ENCODE data around the gene TTLL3.
"Not testable (repeated sequence)": the region's sequence is repeated elsewhere in the genome, so short reads cannot be mapped to it uniquely, and the experiment has no call there.

The TTLL3 gene

DNA sequence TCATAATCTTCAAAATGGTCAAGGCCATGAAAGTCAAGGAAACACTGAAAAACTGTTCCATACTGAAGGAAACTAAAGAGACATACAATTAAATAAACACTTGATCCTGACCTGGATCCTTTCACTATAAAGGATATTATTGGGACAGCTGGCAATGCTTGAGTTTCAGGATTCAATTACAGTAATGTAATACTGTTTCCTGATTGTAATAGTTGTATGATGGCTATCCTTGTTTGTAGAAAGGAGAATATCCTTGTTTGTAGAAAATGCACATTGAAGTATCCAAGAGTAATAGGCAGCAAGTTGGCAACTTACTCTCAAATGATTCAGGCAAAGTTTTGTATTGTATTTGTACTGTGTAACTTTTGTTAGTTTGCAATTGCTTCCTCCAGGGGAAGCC, 65.4 kb downstream of the TTLL3 start:
- no peak for DNase-seq

DNA sequence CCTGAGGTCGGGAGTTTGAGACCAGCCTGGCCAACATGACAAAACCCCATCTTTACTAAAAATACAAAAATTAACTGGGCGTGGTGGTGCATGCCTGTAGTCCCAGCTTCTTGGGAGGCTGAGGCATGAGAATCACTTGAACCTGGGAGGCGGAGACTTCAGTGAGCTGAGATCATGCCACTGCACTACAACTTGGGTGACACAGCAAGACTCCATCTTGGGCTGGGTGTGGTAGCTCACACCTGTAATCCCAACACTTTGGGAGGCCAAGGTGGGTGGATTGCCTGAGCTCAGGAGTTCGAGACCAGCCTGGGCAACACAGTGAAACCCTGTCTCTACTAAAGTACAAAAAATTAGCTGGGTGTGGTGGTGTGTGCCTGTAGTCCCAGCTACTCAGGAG, 66.2 kb downstream of the TTLL3 start:
- not testable (repeated sequence) for DNase-seq

DNA sequence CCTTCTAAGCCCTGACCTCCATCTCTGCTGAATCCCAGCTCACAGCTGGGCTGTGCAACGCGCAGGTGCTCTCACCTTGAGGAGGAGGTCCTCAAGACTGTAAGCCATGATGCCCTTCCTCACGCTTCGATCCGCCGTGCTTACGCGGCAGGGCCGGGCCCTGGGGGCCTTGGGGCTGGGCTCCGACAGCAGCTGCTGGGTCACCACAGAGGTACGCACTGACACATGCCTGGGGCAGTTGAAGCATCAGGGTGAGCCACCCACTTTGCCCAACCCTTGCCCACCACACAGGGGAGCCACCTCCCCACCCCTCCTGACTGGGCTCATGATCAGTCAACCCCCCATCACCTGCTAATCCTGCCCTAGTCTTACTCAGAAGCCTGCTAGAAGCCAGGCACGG, 66.9 kb downstream of the TTLL3 start:
- no peak for DNase-seq

DNA sequence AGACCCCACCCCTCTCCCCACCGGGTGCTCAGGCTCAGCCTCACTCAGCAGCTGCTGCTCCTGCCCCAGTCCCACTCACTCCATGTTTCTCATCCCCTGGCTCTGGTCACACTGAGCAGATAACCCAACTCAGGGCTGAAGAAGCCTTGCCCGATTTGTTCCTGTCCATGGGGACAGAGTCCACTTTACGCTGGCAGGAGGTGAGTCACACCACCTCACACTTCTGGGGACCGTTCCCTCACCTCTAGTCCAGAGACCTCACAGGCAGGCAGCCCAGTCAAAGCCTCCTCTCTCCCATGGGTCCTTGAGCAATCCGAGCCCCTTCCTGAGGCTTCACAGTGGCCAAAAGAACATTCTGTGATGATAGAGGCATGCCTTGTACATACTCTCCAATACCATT, 68.6 kb downstream of the TTLL3 start:
- no peak for DNase-seq

DNA sequence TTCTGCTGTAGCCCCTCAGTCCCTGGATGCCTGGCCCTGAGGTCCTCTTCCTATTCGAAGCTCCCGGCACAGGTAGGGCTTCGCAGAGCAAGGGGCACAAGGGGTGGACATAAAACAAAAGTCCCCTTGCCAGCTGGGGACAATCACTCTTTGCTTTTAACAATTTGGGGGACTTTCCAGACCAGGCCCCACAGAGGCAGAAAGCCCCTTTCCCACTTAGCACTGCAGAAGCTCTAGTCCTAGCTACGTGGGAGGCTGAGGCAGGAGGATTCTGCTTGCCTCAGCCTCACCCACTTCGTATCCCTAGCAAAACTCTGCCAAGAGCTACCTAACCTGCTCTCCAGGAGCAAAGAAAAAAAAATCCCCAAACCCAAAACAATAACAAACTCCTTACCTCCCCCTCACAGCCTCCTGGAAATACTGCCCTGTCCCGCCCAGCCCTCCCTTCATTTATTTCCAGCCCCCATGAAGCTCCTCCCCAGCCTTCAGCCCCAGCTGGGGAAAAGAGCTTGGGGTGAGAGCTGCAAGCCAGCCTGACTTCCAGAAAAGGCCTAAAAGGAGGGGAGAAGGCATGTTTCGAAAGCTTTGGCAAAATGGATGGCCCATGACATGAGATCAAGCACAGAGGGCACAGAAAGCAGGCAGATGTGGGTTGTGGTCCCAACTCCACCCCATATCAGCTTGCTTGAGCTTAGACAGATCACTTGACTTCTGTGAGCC, 69.9 kb downstream of the TTLL3 start, which contains the start of gene CIDEC:
Gene CIDEC (minus strand): TSS at position 424 of the 720 bp plus-strand sequence. CDS start 1,767 bp downstream, outside the sequence.
- DNase-seq: no peak

DNA sequence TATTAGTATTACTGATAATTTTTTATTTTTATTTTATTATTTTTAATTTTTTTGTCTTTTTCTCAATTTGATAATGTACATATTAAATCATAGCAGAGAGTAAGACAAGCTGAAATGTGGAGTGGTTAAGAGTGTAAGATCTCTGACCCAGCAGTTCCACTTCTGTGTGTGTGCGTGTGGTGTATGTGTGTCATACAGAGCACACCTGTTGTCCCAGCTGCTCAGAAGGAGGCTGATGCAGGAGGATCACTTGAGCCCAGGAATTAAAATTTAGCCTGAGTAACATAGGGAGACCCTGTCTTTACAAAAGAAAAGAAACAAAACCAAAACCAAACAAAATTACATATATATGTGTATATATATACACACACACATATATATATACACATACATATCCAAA, 71.4 kb downstream of the TTLL3 start:
- no peak for DNase-seq

DNA sequence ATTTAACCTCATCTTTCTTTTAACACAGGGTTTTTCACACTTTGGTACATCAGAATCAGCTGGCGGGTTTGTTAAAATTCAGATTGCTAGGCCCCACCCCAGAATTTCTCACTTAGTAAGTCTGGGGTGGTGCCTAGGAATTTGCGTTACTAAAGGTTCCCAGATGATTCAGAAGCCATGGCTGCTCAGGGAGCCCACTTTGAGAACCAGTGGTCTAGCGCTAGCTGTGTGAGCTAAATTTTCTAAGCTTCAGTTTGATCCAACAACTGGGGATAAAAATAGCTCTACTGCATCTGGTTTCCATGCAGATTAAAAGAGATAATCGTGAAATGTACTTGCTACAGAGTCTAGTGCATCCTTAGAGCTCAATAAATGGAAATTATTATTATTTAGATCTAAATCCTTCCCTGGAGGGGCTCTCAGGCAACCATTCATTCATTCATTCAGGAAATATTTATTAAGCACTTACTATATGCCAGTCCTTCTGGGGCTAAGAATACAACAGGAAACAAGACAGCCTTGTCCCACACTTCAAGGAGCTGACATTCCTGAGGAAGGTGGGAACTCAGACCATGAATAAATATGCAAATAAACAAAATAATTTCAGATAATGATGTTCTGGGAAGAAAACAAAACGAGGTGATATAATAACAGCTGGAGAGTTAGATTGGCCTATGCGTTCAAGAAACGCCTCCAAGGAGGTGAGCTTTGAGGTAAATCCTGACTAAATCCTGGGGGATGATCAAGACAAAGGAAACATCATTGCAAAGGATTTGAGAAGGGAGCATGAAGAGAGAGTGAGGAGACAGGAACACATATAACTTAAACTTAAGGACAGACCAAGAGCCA, 73.9 kb downstream of the TTLL3 start:
- DNase-seq: no peak

DNA sequence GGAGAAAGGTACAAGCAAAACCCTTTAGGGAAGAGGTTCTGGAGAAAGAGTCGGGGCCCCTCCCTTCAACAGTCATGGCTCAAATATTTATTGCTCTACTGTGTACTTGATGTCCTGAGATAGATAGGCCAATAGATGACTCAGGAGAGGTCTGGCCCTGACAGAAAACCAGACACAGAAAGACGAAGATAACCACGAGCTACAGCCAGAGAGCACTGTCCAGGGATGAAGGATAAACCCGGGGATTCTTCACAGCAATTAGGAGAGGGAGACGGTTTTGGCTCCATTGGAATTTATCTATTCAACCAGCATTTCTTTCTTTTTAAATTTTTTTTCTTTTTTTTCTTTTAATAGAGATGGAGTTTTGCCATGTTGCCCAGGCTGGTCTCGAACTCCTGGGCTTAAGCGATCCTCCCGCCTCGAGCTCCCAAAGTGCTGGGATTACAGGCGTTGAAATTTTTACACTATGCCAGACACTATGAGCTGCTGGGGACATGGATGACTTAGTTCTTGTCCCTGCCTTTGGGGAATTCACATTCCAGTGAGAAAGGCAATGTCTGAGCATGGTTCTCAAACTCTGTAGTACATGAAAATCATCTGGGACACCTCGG, 74.6 kb downstream of the TTLL3 start:
- no peak for DNase-seq
